Tibial artery (tissue), 4 donors: ENCODE measurements around the gene SYPL1.
A peak's percentile ranks its signal among the peaks of the same experiment; 100 is the strongest.

ENCODE experiments used
- DNase-seq, 2 donors: peaks; one replicate each; pipeline ENCODE4 v3.0.0-alpha.2; 2019
- H3K27ac ChIP-seq, 2 donors: fragments of 200-600 bp; sonication (generic) in 1 of 2; 1 replicate in 1 of 2; 2 replicates in 1 of 2; pipeline ENCODE4 v1.5.1; 2018 to 2019; ENCODE audit warnings: mild to moderate bottlenecking in 1 of 2
- H3K27me3 ChIP-seq, 2 donors: fragments of 200-600 bp; sonication (generic) in 1 of 2; one replicate each; pipeline versions ENCODE4 v1.5.1 to v1.6.0; 2016 to 2019
- H3K36me3 ChIP-seq, 3 donors: fragments of 200-600 bp; sonication (generic) in 2 of 3; one replicate each; pipeline ENCODE4 v1.5.1; 2016 to 2019; ENCODE audit warnings: mild to moderate bottlenecking in 2 of 3
- H3K4me1 ChIP-seq, 4 donors: fragments of 200-600 bp; sonication (generic) in 2 of 4; 1 replicate in 3 of 4; 2 replicates in 1 of 4; pipeline ENCODE4 v1.5.1; 2016 to 2019
- H3K4me3 ChIP-seq, 2 donors: fragments of 200-600 bp; sonication (generic) in 1 of 2; 1 replicate in 1 of 2; 2 replicates in 1 of 2; pipeline ENCODE4 v1.5.1; 2018 to 2019; ENCODE audit warnings: mild to moderate bottlenecking in 2 of 2
- H3K9me3 ChIP-seq, 3 donors: fragments of 200-600 bp; sonication (generic) in 1 of 3; one replicate each; pipeline ENCODE4 v1.5.1; 2016 to 2019
- intact Hi-C: fragments of 100-400 bp; cut with DNase I; formaldehyde crosslinking; loops from one replicate; pipeline ENCODE4 v1.15.0; 2023; ENCODE audit warnings: low total_unique reads
- TF ChIP-seq, protein P1 (sequence below), 2 experiments: fragments of 200-600 bp in 1 of 2; fragments of 450-650 bp in 1 of 2; IDR thresholded peaks; one replicate each; pipeline ENCODE4 v1.5.1; 2017 to 2019; ENCODE audit warnings: antibody characterized with exemption in 2 of 2, mild to moderate bottlenecking in 1 of 2, moderate library complexity in 1 of 2

The SYPL1 gene

DNA sequence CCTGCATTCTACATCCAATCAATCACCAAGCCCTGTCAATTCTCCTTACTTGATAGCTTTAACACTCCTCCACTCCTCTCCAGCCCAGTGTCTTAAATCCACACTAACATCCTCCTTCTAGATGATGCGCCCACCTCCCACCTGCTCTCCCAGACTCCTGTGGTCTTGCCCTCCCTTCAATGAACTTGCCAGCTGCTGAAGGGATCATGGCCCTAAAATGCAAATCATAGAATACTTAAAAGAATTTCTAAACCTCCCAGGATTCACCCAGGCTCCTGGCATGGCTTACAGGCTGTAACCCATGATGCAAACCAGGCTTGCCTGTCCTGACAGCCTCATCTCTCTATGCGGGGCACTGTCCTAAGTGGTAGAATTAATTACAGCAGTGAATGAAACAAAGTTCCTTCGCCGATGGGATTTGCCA lies 43.6 kb downstream of the SYPL1 start:
- no peak for DNase-seq
- H3K9me3 ChIP-seq, result no peaks in the 10 kb centered on the region
- H3K4me1 ChIP-seq, result peaks cover 0 to 46% (median 26%) of the 10 kb centered on the region in 4 donors
- H3K4me3 ChIP-seq, result no peak overlapping the region
- no peaks in the 10 kb centered on the region for H3K36me3 ChIP-seq
- TF ChIP-seq, protein P1, sequence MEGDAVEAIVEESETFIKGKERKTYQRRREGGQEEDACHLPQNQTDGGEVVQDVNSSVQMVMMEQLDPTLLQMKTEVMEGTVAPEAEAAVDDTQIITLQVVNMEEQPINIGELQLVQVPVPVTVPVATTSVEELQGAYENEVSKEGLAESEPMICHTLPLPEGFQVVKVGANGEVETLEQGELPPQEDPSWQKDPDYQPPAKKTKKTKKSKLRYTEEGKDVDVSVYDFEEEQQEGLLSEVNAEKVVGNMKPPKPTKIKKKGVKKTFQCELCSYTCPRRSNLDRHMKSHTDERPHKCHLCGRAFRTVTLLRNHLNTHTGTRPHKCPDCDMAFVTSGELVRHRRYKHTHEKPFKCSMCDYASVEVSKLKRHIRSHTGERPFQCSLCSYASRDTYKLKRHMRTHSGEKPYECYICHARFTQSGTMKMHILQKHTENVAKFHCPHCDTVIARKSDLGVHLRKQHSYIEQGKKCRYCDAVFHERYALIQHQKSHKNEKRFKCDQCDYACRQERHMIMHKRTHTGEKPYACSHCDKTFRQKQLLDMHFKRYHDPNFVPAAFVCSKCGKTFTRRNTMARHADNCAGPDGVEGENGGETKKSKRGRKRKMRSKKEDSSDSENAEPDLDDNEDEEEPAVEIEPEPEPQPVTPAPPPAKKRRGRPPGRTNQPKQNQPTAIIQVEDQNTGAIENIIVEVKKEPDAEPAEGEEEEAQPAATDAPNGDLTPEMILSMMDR (IDR thresholded peaks at IDR 0.05), result no peak
- intact Hi-C loops, result no loop called here
- H3K27me3 ChIP-seq, result no peaks in the 10 kb centered on the region
- no peak overlapping the region for H3K27ac ChIP-seq

DNA sequence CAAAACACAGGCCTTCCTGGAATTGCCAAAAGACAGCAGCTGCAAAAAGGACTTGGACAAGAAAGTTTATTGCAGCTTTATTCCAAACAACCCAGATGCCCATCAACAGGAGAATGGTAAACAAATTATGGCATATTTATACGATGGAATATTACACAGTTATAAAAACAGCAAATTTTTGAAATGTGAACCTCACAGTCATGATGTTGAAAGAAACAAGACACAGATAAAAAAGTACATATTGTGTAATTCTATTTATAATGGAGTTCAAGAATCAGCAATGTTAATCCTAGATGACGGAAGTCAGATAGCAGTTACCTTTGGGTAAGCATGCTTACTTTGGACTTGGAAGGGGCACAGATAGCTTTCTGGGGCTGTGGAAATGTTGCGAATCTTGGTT lies 44.4 kb downstream of the SYPL1 start:
- no peaks in the 10 kb centered on the region for H3K36me3 ChIP-seq
- H3K4me3 ChIP-seq, result no peak overlapping the region
- no peak overlapping the region for H3K27ac ChIP-seq
- H3K4me1 ChIP-seq, result peaks cover 0 to 46% (median 23%) of the 10 kb centered on the region in 4 donors
- no peak for DNase-seq
- intact Hi-C loops, result loop anchor here (1.0 kb wide), 1 partner anchor 45 kb away; the partner anchor contains the start of gene SYPL1
- H3K27me3 ChIP-seq, result no peaks in the 10 kb centered on the region
- TF ChIP-seq, protein P1 (IDR thresholded peaks at IDR 0.05), result no peak
- no peaks in the 10 kb centered on the region for H3K9me3 ChIP-seq

DNA sequence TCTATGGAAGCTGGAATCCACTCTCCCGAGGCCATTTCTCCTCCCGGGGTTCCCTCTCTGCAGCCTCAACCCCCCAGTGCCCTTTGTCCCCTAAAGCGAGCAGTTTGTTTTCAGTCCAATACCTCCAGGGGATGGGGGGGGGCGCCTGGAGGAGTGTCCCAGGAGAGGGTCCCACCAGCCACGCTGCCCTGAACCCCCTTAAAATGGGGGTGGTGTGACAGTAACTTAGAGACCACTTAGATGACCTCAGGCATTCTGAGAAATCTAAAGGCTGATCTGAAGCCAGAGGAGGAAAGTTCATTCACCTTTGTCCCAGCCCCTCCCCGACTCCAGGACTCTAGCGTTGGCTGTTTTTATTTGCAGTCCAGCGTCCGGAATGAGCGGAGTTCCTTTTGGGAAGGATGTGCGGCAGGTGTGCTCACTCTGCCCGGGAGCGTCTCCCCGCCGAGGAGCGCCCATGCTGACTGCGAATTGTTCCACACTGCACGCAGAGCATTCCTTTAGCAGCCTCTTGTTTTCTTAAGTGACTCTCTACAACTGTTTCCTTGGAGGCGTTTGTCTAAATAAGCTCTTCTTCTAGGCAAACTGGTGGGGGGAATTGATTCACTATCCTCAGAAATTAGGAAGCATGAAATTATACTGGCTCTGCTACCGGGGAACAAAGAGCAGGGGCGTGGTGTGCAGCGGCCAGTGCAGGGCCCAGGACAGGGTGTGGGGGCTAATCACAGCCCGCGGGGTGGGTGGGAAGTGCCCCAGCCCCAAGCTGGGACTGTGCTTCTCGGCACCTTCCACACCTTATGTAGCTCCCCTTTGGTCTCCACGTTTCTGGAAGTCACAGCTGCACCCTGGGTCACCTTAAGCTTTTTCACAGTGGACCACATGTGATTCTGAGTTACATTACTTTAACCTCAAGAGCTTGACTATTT lies 46.3 kb downstream of the SYPL1 start:
- no peak for DNase-seq
- H3K4me3 ChIP-seq, result peak overlapping the region; percentile 31 to 44
- H3K27ac ChIP-seq, result peak overlapping the region; percentile 71 to 73
- no peaks in the 10 kb centered on the region for H3K27me3 ChIP-seq
- peaks cover 0 to 30% (median 12%) of the 10 kb centered on the region in 4 donors for H3K4me1 ChIP-seq
- no peaks in the 10 kb centered on the region for H3K36me3 ChIP-seq
- TF ChIP-seq, protein P1 (IDR thresholded peaks at IDR 0.05), result no peak
- intact Hi-C loops, result no loop called here
- no peaks in the 10 kb centered on the region for H3K9me3 ChIP-seq

DNA sequence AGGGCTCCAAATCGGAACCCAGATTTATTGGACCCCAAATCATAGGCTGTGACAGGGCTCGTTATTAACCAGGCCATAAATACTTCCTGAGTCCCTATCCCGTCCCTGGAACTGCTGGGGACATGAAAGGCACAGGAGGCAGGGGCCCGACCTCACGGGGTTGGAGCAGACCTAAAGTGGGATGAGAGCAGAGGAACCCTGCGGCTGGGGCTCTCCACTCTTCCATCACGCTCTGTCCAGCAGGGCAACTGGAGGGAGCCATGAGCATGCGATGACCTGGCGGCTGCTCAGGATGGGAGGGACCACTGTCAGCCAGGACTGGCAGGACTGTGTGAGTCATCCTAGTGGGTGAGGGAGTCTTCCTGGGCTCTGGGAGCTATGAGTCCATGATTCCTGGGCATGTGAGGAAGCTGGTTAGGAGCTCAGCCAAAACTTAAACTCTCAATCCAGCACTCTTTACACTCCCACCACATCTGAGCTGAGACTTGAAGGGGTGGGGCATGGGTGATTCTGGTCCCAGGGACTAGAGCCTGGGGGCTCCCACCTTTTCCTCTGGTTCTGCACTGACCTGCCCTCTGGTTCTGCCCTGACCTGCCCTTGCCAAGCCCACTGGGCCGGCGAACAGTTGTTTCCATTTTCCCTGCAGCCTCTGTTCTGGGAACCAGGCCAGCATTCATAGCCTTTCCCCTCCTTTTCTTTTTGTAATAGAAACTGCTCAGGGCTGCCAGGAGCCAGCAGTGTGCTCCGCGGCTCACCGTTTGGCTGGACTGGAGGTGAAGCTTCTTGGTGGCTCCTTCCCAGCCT lies 47.1 kb downstream of the SYPL1 start:
- H3K27ac ChIP-seq, result peak overlapping the region; percentile 71 to 73
- peak; percentile 87 to 97 for DNase-seq
- no peaks in the 10 kb centered on the region for H3K9me3 ChIP-seq
- intact Hi-C loops, result no loop called here
- H3K36me3 ChIP-seq, result no peaks in the 10 kb centered on the region
- peak overlapping the region; percentile 31 to 44 for H3K4me3 ChIP-seq
- TF ChIP-seq, protein P1 (IDR thresholded peaks at IDR 0.05), result peak; percentile 14 to 32
- peaks cover 0 to 26% (median 12%) of the 10 kb centered on the region in 4 donors for H3K4me1 ChIP-seq
- no peaks in the 10 kb centered on the region for H3K27me3 ChIP-seq

DNA sequence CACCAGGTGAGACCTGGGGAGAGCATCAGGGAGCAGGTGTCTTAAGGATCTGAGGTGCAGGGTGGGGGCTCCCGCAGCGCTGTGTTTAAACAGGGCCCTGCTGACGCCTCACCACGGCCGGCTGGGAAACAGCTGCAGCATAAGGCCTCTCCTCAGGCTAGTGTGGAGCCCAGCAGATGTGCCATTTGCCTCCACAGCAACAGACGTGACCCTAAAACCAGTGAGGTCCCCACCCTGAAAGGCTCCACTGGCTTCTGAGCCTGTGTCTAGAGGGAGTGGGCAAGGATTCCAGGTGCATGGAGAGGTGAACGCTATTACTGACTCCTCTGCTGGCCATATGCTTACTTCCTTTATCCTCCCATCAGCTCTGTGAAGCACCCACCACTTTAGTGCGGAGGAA lies 47.8 kb downstream of the SYPL1 start:
- H3K36me3 ChIP-seq, result no peaks in the 10 kb centered on the region
- H3K4me1 ChIP-seq, result peaks cover 0 to 25% (median 12%) of the 10 kb centered on the region in 4 donors
- H3K27me3 ChIP-seq, result no peaks in the 10 kb centered on the region
- H3K27ac ChIP-seq, result peak overlapping the region; percentile 71 to 73
- no peaks in the 10 kb centered on the region for H3K9me3 ChIP-seq
- intact Hi-C loops, result no loop called here
- no peak overlapping the region for H3K4me3 ChIP-seq
- TF ChIP-seq, protein P1 (IDR thresholded peaks at IDR 0.05), result no peak
- DNase-seq, result no peak
